H1 (cell line): Measurements from ENCODE around the gene TBRG4.

Experiments
- EZH2 ChIP-seq: fragments of 200-600 bp; sonication (generic); IDR thresholded peaks from 2 replicates; pipeline ENCODE4 v1.7.1; 2012; ENCODE audit warnings: low read depth, mild to moderate bottlenecking, moderate library complexity, low read length, inconsistent platforms; ENCODE audit not compliant: severe bottlenecking
- MAFK ChIP-seq: IDR thresholded peaks from 2 replicates; pipeline ENCODE4 v1.6.1; 2012; ENCODE audit warnings: low read depth, mild to moderate bottlenecking, improper control_type of control experiment, low read length

GRCh38 chr7:45073031-45073785 lies 38.3 kb downstream of the TBRG4 start:
- TF ChIP-seq EZH2 (no peak), MAFK (no peak)
